GM18873 (cell line): ENCODE measurements around the gene CCNL2.
"Not testable (repeated sequence)": the region's sequence is repeated elsewhere in the genome, so short reads cannot be mapped to it uniquely, and the experiment has no call there.

Experiments
- ATAC-seq: cut with Tn5 transposase; IDR thresholded peaks from one replicate; pipeline ENCODE4 v1.9.1; 2021; ENCODE audit warnings: mild to moderate bottlenecking, moderate library complexity, moderate number of reproducible peaks; ENCODE audit not compliant: unreplicated experiment, low FRiP score

CCNL2 gene

GRCh38 chr1:1377540-1378205, 21.5 kb downstream of the CCNL2 start:
- ATAC-seq = no peak

- ATAC-seq = no peak
Observed at GRCh38 chr1:1376551-1377226, 22.4 kb downstream of the CCNL2 start.

DNA sequence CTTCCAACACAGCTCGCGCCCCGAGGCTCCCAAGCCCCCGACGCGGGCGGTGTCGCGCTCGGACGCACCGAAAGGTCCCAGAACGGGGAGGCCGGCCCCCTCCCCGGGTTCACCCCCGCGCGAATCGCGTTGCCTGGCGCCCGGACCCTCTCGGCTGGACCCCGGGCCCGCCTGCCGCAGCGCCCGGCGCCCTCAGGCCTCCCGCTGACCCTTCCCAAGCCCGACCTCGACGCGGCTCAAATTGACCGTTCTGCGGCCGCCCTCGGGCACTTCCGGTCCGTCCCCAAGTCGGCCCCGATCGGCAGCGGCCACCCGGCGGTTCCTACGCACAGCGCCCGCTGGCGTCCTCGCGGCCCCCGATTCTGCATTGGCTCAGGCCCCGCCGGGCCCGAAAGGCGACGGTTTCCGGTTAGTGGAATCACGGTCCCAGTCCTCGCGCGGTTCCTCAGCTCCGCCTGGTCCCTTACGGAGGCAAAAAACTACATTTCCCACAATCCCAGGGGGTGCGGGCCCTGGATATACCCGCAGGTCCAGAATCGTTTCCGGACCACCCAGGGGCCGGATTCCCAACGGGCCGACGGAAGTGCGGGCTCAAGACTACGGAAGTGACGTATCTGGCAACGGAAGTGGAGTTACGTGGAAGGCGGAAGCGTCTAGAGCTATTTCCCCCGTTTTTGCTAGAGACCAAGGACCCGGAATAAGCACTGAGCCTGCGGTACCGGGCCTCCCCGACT, 24.0 kb downstream of the CCNL2 start, which contains the start of gene AURKAIP1:
AURKAIP1 (minus strand) TSS at position 279 of the 734 bp plus-strand sequence. CDS start 451 bp downstream, outside the sequence.
- ATAC-seq = peak; percentile 88

DNA sequence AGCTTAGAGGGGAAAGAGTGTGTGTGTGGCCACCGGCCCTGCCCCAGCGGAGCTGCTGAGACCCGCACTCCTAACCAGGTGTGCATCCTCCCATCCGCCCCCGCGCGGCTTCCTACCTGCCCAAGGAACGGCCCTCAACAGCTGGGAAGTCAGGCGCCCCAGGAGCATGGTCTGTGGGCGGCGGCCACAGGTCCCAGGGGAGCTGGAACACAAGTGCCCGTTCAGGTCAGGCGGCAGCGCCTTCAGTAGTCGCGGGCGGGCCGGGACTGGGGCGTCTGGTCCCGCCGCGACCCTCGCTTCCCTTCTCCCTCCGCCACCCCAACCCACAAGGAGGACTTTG, 24.6 kb downstream of the CCNL2 start:
- no peak for ATAC-seq

- ATAC-seq = no peak
Observed at GRCh38 chr1:1373815-1374588, 25.1 kb downstream of the CCNL2 start.

DNA sequence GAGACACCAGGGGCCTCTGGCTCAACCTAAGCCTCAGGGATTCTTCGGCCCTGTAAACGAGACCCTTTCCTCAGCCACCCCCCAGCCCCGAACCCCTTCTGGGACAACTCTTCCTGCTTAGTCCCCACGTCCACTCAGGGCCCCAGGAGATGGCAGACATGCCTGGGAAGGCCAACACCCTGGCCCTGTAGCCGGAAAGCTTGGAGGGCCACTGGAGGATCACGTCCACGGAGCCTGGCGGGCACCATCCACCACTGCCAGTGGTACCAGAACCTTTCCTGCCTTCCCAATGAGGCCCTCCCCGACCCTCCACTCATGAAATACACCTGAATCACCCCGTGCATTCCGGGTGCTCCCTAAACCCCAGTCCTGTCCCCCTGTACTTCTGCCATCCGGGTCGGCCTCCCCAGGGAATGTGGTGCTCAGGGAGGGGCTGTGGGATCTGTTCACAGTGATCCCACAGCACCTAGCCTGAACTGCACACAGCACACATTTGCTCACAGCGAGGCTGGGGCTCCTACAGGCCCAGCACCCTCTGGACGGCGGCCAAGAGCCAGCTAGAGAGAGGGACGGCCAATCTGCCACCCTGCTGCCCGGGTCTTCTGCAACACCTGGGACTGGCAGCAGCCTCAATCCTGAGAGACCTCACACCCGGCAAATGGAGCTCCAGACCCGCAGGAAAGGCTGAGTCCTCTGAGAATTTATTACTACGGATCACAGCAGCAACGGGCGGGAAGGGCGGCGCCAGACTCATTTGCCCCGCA, 25.9 kb downstream of the CCNL2 start:
- no peak for ATAC-seq

DNA sequence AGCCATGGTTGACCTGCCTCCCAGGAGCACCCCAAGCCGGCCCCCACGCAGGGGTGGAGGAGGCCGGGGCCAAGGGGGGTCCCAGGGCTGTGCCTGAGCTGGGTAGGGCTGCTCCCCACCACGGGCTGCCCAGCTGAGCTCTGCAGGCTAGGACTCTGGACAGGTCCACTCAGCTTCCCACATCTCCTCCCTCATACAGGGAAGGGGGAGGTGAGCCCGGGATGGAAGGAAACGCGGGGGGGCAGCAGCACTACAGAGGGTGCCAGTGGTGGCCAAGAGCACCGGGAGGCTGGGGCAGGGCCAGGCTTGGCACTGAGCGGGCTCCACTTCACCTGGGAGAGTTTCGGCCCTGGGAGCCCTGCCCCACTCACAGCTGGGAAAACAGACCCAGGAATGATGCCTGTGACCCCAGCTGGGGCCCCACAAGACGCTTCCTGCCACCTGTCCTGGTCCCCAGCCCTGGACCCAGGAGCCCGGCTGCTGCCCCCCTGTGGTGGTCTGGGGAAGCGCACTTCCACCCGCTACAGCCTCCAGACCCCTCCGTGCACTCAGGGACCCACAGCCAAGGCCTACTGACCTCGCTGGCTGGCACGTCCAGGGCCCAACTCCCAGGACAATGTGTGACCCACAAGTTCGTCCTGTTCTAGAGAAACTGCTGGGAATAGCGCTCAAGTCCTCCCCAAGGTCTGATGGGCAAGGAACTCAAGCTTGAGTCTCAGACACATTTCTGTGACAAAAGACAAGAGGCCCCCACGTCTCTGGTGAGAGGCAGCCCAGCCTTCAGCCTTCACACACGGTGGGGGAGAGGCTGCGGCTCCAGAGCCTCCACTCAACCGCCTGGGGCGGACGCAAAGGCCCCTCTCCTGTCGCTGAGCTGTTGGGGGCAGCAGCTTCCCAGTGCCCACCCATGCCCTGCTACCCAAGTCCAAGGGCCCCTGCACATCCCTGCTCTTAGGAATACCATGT, 27.1 kb downstream of the CCNL2 start:
- ATAC-seq = no peak

- ATAC-seq = no peak
Observed at GRCh38 chr1:1371364-1371745, 27.8 kb downstream of the CCNL2 start.

DNA sequence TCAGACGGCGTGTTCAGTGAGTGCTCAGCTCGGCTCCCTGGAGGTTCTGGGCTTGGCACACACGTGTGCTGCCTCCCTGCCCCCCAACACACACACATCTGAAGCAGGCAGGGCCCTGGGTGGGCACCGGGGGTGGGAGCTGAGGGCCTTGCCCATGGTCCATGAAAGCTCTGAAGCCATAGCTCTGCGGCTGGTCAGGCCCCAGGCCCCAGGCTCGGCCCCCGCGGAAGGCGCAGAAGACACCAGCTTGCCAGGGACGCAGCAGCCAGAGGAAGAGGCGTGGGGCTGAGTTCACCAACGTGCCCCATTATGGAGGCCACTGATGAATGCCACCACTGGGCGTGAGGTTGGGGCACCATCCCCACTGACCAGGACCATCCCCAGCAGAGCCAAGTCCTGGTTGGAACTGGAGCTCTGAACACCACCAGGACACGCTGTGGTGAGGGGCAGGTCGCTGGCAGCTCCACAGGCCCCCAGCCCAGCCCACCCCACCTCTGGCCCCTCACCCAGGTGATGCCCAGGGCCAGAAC, 28.3 kb downstream of the CCNL2 start:
- ATAC-seq = no peak

GRCh38 chr1:1370094-1370493, 29.0 kb downstream of the CCNL2 start:
- ATAC-seq = not testable (repeated sequence)

GRCh38 chr1:1367315-1367714, 31.8 kb downstream of the CCNL2 start:
- ATAC-seq = no peak

GRCh38 chr1:1366699-1367066, 32.5 kb downstream of the CCNL2 start:
- no peak for ATAC-seq

GRCh38 chr1:1365875-1366698, 33.0 kb downstream of the CCNL2 start:
- ATAC-seq = no peak

DNA sequence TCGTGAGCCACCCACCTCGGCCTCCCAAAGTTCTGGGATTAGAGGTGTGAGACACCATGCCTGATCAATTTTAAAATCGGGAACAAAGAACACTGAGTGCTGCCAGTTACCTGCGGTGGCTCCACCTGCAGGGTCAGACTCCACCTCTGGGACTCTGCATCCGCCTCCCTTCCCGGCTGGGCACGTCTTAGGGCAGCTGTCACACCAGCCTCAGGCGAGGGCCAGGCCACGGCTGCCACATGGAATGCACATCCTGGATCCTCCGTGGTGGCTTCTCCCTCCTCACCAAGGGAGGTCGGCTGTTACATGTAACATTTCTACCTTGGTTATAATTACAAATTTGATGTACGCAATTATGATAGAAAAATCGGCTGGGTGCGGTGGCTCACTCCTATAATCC, 34.9 kb downstream of the CCNL2 start:
- ATAC-seq = no peak

- no peak for ATAC-seq
Observed at GRCh38 chr1:1361982-1362423, 37.1 kb downstream of the CCNL2 start.

DNA sequence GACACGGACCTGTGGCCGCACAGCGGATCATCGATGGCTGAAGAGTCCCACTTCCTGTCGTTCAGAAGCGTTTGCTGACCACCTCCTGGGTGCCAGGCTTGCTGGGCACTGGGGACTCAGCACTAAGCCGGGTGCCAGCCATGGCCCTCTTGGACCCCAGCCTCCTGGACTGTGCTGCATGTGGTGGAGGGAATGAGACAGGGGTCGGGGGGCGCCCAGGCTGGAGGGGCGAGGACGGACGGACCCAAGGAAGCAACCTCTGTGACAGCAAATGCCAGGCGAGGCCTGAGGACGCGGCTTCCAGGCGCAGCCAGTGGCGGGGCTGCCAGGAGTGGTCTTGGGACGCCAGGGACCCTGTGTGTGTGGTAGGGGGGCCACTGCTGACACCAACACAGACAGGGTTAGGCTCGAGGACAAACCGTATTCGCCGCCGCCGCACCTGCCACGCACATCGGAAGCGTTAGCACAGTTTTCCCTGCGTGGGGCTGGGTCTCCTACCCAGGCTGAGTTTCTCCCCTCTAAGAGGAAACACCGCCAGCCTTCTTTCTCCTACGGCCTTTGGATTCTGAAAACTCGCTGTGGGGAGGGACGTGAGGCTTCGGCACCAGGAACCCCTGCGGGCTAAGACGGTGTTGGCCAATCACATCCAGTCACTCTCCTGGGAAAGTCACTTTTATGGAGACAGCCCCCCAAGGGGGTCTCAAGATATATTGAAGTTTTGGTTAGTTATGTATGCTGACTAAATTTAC, 37.7 kb downstream of the CCNL2 start:
- ATAC-seq = no peak

DNA sequence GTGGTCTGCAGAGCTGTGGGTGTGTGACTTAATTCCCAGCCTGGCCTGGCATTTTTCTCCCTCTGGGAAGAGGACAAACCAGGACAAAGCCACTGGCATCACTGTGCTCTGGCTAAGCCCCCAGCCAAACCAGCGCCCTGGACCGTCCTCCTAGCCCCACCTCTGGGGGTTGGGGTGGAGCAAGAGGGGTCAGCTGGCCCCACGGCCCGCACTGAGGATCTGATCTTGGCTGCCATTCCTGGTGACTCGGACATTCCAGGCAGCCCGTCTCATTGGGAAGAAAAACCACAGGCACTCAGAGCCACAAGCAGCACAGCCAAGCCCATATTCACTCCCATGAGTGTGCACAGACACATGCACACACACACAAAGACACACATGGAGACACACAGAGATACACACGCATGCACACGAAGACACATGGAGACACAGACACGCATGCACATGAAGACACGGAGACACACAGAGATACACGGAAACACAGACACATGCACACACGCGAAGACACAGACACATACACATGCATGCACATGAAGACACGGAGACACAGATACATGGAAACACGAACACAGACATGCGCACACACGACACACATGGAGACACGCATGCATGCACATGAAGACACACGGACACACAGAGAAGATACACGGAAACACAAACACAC, 38.5 kb downstream of the CCNL2 start:
- ATAC-seq = no peak
